HS-27A (cell line): Measurements from ENCODE around the gene UGT1A6.
"Not testable (repeated sequence)": the region's sequence is repeated elsewhere in the genome, so short reads cannot be mapped to it uniquely, and the experiment has no call there.

Experiments
- DNase-seq: peaks from one replicate; pipeline ENCODE4 v3.0.0-alpha.2; 2012; ENCODE audit warnings: low read depth, missing footprints

Gene UGT1A6

GRCh38 chr2:233692648-233693047, at the start of gene UGT1A6:
Gene UGT1A6 (plus strand): TSS chr2:233692890. CDS start chr2:233693005, 115 bp downstream.
- no peak for DNase-seq

- DNase-seq, result no peak
Observed at GRCh38 chr2:233643128-233643527, 49.6 kb upstream of the UGT1A6 start.

GRCh38 chr2:233646033-233646432, 46.7 kb upstream of the UGT1A6 start:
- DNase-seq, result not testable (repeated sequence)

- DNase-seq, result no peak
Observed at GRCh38 chr2:233650981-233651380, 41.7 kb upstream of the UGT1A6 start.

GRCh38 chr2:233651430-233651829, 41.3 kb upstream of the UGT1A6 start:
- no peak for DNase-seq

GRCh38 chr2:233654501-233654900, 38.2 kb upstream of the UGT1A6 start:
- DNase-seq, result no peak

- DNase-seq, result no peak
Observed at GRCh38 chr2:233655043-233655442, 37.6 kb upstream of the UGT1A6 start.

- not testable (repeated sequence) for DNase-seq
Observed at GRCh38 chr2:233655943-233656342, 36.7 kb upstream of the UGT1A6 start.

GRCh38 chr2:233656443-233656842, 36.2 kb upstream of the UGT1A6 start:
- no peak for DNase-seq

- DNase-seq, result no peak
Observed at GRCh38 chr2:233658610-233659009, 34.1 kb upstream of the UGT1A6 start.

- DNase-seq, result no peak
Observed at GRCh38 chr2:233663911-233664310, 28.8 kb upstream of the UGT1A6 start.

- no peak for DNase-seq
Observed at GRCh38 chr2:233668605-233669260, 24.0 kb upstream of the UGT1A6 start.

- no peak for DNase-seq
Observed at GRCh38 chr2:233671290-233672161, 21.2 kb upstream of the UGT1A6 start, which contains the start of gene UGT1A9. Gene UGT1A9 (plus strand): TSS chr2:233671898. CDS start chr2:233671935, 37 bp downstream.

GRCh38 chr2:233672886-233673285, 19.8 kb upstream of the UGT1A6 start:
- no peak for DNase-seq

GRCh38 chr2:233673896-233674295, 18.8 kb upstream of the UGT1A6 start:
- no peak for DNase-seq

GRCh38 chr2:233674314-233674713, 18.4 kb upstream of the UGT1A6 start:
- no peak for DNase-seq

- no peak for DNase-seq
Observed at GRCh38 chr2:233674995-233675394, 17.7 kb upstream of the UGT1A6 start.

- DNase-seq, result no peak
Observed at GRCh38 chr2:233676046-233676445, 16.6 kb upstream of the UGT1A6 start.

GRCh38 chr2:233679196-233679595, 13.5 kb upstream of the UGT1A6 start:
- DNase-seq, result no peak

GRCh38 chr2:233680361-233681045, 12.2 kb upstream of the UGT1A6 start:
- DNase-seq, result no peak

GRCh38 chr2:233681521-233682099, 11.1 kb upstream of the UGT1A6 start, which contains the start of gene UGT1A7:
Gene UGT1A7 (plus strand): TSS chr2:233681901. CDS start chr2:233681938, 37 bp downstream.
- DNase-seq, result no peak

- DNase-seq, result no peak
Observed at GRCh38 chr2:233684640-233685039, 8.1 kb upstream of the UGT1A6 start.
